Peyer's patch (tissue), 4 donors: ENCODE measurements around the gene REV3L.

Experiments
- CTCF ChIP-seq, 6 experiments: fragments of 450-650 bp in 4 of 6; fragments of 200-600 bp in 2 of 6; sonication (generic) in 1 of 6; IDR thresholded peaks; one replicate each; pipeline ENCODE4 v1.5.1; 2017 to 2019; ENCODE audit warnings: antibody characterized with exemption in 6 of 6, mild to moderate bottlenecking in 3 of 6, moderate library complexity in 1 of 6
- POLR2A ChIP-seq, 2 donors: fragments of 450-650 bp; IDR thresholded peaks; one replicate each; pipeline ENCODE4 v1.5.1; 2017; ENCODE audit warnings: antibody characterized with exemption in 2 of 2, mild to moderate bottlenecking in 2 of 2, moderate library complexity in 2 of 2

GRCh38 chr6:111482959-111483735, at the start of gene REV3L:
- no peak for TF ChIP-seq CTCF (IDR thresholded peaks at IDR 0.05)
- TF ChIP-seq POLR2A (IDR thresholded peaks at IDR 0.05): peak; percentile 57 to 83
